Measurements from ENCODE around the gene OMD. TPM values are rescaled to one million over a fixed set of nuclear protein-coding genes. Genes with fewer than 3 reads are reported as not detected.
A peak's percentile ranks its signal among the peaks of the same experiment; 100 is the strongest.

Gene OMD
- total RNA-seq, 1 donor from 2014 or later: not detected

- TF ChIP-seq EZH2 (IDR thresholded peaks at IDR 0.05) (no peak), EZH2phosphoT487 (IDR thresholded peaks at IDR 0.05) (no peak)
- TF ChIP-seq, protein P1, sequence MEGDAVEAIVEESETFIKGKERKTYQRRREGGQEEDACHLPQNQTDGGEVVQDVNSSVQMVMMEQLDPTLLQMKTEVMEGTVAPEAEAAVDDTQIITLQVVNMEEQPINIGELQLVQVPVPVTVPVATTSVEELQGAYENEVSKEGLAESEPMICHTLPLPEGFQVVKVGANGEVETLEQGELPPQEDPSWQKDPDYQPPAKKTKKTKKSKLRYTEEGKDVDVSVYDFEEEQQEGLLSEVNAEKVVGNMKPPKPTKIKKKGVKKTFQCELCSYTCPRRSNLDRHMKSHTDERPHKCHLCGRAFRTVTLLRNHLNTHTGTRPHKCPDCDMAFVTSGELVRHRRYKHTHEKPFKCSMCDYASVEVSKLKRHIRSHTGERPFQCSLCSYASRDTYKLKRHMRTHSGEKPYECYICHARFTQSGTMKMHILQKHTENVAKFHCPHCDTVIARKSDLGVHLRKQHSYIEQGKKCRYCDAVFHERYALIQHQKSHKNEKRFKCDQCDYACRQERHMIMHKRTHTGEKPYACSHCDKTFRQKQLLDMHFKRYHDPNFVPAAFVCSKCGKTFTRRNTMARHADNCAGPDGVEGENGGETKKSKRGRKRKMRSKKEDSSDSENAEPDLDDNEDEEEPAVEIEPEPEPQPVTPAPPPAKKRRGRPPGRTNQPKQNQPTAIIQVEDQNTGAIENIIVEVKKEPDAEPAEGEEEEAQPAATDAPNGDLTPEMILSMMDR (IDR thresholded peaks at IDR 0.05): no peak
- no peak for DNase-seq (ENCODE audit: low spot score)
- Histone ChIP-seq H3K79me2 (ENCODE audit: low read depth) (no peaks in the 10 kb centered on the region), H3K4me3 (no peak overlapping the region), H3K4me2 (no peak overlapping the region), H3K9ac (no peak overlapping the region), H4K20me1 (ENCODE audit: low read depth) (no peaks in the 10 kb centered on the region), H3K27me3 (no peaks in the 10 kb centered on the region), H3K4me1 (no peaks in the 10 kb centered on the region), H2AFZ (replicated peaks) (no peak overlapping the region), H3K27ac (no peak overlapping the region), H3K36me3 (no peaks in the 10 kb centered on the region), H3F3A (ENCODE audit: low read depth) (no peaks in the 10 kb centered on the region), H3K9me3 (ENCODE audit: low read depth) (no peaks in the 10 kb centered on the region)
- H3K9me3 Mint-ChIP-seq: no peaks in the 10 kb centered on the region
- no peak overlapping the region for H3K4me3 Mint-ChIP-seq
- H3K36me3 Mint-ChIP-seq: no peaks in the 10 kb centered on the region
- no peaks in the 10 kb centered on the region for H3K27me3 Mint-ChIP-seq (ENCODE audit: insufficient read depth, low read depth)
- no peaks in the 10 kb centered on the region for H3K4me1 Mint-ChIP-seq
- H3K27ac Mint-ChIP-seq: no peak overlapping the region
Observed at GRCh38 chr9:92444841-92445240, 20.6 kb upstream of the OMD start.

- no peak for TF ChIP-seq EZH2 (IDR thresholded peaks at IDR 0.05)
- no peak for TF ChIP-seq EZH2phosphoT487 (IDR thresholded peaks at IDR 0.05)
- TF ChIP-seq, protein P1 (IDR thresholded peaks at IDR 0.05): no peak
- Mint-ChIP-seq H3K4me3 (no peak overlapping the region), H3K27ac (no peak overlapping the region)
Observed at GRCh38 chr9:92440751-92441046, 16.4 kb upstream of the OMD start.

GRCh38 chr9:92439921-92440750 is 15.9 kb upstream of the OMD start:
- Histone ChIP-seq H3K4me2 (no peak overlapping the region), H3K9me3 (ENCODE audit: low read depth) (no peaks in the 10 kb centered on the region), H3K4me3 (no peak overlapping the region), H3K9ac (no peak overlapping the region), H2AFZ (replicated peaks) (no peak overlapping the region), H3K4me1 (no peaks in the 10 kb centered on the region), H3K36me3 (no peaks in the 10 kb centered on the region), H3K79me2 (ENCODE audit: low read depth) (no peaks in the 10 kb centered on the region), H3K27me3 (no peaks in the 10 kb centered on the region), H3K27ac (no peak overlapping the region), H3F3A (ENCODE audit: low read depth) (no peaks in the 10 kb centered on the region), H4K20me1 (ENCODE audit: low read depth) (no peaks in the 10 kb centered on the region)
- Mint-ChIP-seq H3K27me3 (ENCODE audit: insufficient read depth, low read depth) (peaks cover 3% of the 10 kb centered on the region), H3K27ac (no peak overlapping the region), H3K4me1 (no peaks in the 10 kb centered on the region), H3K36me3 (no peaks in the 10 kb centered on the region), H3K9me3 (no peaks in the 10 kb centered on the region), H3K4me3 (no peak overlapping the region)
- TF ChIP-seq EZH2phosphoT487 (IDR thresholded peaks at IDR 0.05) (no peak), EZH2 (IDR thresholded peaks at IDR 0.05) (no peak)
- DNase-seq (ENCODE audit: low spot score): no peak

More at GRCh38 chr9:92440751-92441046, 16.4 kb upstream of the OMD start:
- H2AFZ ChIP-seq (replicated peaks): no peak overlapping the region
- Mint-ChIP-seq H3K9me3 (no peaks in the 10 kb centered on the region), H3K4me1 (no peaks in the 10 kb centered on the region), H3K27me3 (ENCODE audit: insufficient read depth, low read depth) (peaks cover 3% of the 10 kb centered on the region), H3K36me3 (no peaks in the 10 kb centered on the region)
- no peaks in the 10 kb centered on the region for H3F3A ChIP-seq (ENCODE audit: low read depth)
- H3K4me2 ChIP-seq: no peak overlapping the region
- no peak for DNase-seq (ENCODE audit: low spot score)
- H3K27ac ChIP-seq: no peak overlapping the region
- no peak overlapping the region for H3K4me3 ChIP-seq
- H3K9ac ChIP-seq: no peak overlapping the region
- H3K4me1 ChIP-seq: no peaks in the 10 kb centered on the region
- no peaks in the 10 kb centered on the region for H3K36me3 ChIP-seq
- no peaks in the 10 kb centered on the region for H3K9me3 ChIP-seq (ENCODE audit: low read depth)
- no peaks in the 10 kb centered on the region for H3K79me2 ChIP-seq (ENCODE audit: low read depth)
- no peaks in the 10 kb centered on the region for H3K27me3 ChIP-seq
- no peaks in the 10 kb centered on the region for H4K20me1 ChIP-seq (ENCODE audit: low read depth)

DNA sequence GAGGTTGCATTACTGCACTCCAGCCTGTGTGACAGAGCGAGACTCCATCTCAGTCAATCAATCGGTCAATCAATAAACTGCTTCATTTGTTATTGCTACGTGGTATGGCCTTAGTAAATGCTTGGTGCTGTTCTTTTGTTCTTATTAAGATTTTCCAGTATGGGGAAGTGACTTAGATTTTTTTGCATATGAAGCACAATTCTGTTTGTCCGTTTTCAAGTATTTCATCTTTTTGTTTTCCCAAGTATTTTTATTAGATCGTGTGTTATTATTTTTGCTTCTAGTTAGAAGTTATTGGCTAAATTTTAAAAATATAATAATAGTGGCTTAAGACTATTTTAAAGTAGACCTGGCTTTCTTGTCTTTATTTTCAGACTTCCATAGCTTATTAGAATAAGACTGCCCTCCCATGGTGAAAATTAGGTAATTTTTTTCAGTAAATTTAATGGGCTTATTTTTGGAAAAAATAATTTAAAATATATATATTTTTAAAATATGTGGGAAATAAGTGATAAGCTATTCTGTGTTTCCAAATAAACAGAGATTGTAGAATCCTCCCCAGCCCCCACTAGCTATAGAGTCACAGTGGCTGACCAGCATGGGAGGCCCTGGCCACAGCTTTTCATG is 14.7 kb upstream of the OMD start:
- Histone ChIP-seq H3K4me3 (no peak overlapping the region), H3K27me3 (no peaks in the 10 kb centered on the region), H3K9ac (no peak overlapping the region), H3F3A (ENCODE audit: low read depth) (no peaks in the 10 kb centered on the region), H3K27ac (no peak overlapping the region), H3K36me3 (no peaks in the 10 kb centered on the region), H3K4me2 (no peak overlapping the region), H4K20me1 (ENCODE audit: low read depth) (no peaks in the 10 kb centered on the region), H2AFZ (replicated peaks) (no peak overlapping the region), H3K4me1 (no peaks in the 10 kb centered on the region), H3K9me3 (ENCODE audit: low read depth) (no peaks in the 10 kb centered on the region), H3K79me2 (ENCODE audit: low read depth) (no peaks in the 10 kb centered on the region)
- Mint-ChIP-seq H3K9me3 (no peaks in the 10 kb centered on the region), H3K4me3 (no peak overlapping the region), H3K27me3 (ENCODE audit: insufficient read depth, low read depth) (peaks cover 3% of the 10 kb centered on the region), H3K27ac (no peak overlapping the region), H3K4me1 (no peaks in the 10 kb centered on the region), H3K36me3 (no peaks in the 10 kb centered on the region)
- no peak for DNase-seq (ENCODE audit: low spot score)
- no peak for TF ChIP-seq EZH2 (IDR thresholded peaks at IDR 0.05)
- no peak for TF ChIP-seq EZH2phosphoT487 (IDR thresholded peaks at IDR 0.05)
- TF ChIP-seq, protein P1 (IDR thresholded peaks at IDR 0.05): peak; percentile 25

All from neural progenitor cell (in vitro differentiated cells).